Prostate gland (tissue), 2 donors: ENCODE data around the gene RCL1.

Experiments used
- POLR2A ChIP-seq: fragments of 450-650 bp; IDR thresholded peaks from one replicate; pipeline ENCODE4 v1.6.1; 2016; ENCODE audit warnings: antibody characterized with exemption, mild to moderate bottlenecking
- POLR2AphosphoS5 ChIP-seq: sonication (generic); formaldehyde crosslinking; IDR thresholded peaks from one replicate; pipeline ENCODE4 v1.6.1; 2017; ENCODE audit warnings: antibody characterized with exemption
- TF ChIP-seq, protein P1 (sequence below), 4 experiments: fragments of 200-600 bp in 2 of 4; fragments of 450-650 bp in 2 of 4; sonication (generic) in 2 of 4; IDR thresholded peaks; 1 replicate in 3 of 4; 2 replicates in 1 of 4; pipeline ENCODE4 v1.5.1; 2016 to 2019; ENCODE audit warnings: antibody characterized with exemption in 4 of 4, mild to moderate bottlenecking in 2 of 4, moderate library complexity in 2 of 4

DNA sequence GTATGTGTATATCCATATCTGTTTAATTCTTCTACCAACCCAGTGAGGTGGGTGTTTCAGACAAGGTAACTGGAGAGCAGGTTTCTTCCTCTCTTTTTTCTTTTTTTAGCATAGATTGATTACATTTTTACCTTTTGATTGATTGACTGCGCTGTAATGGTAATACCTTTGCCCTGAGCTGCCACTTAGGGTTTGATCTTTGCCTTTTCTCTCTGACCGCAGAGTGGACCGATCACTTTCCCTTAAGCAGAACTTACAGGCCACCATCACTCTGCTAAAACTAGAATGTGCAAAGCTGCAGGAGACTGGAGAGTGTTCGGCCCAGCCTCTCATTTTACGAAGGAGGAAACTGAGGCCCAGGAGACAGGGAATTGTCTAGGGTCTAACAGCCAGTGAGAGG is 38.0 kb downstream of the RCL1 start:
- TF ChIP-seq POLR2A (no peak), POLR2AphosphoS5 (no peak)
- TF ChIP-seq, protein P1, sequence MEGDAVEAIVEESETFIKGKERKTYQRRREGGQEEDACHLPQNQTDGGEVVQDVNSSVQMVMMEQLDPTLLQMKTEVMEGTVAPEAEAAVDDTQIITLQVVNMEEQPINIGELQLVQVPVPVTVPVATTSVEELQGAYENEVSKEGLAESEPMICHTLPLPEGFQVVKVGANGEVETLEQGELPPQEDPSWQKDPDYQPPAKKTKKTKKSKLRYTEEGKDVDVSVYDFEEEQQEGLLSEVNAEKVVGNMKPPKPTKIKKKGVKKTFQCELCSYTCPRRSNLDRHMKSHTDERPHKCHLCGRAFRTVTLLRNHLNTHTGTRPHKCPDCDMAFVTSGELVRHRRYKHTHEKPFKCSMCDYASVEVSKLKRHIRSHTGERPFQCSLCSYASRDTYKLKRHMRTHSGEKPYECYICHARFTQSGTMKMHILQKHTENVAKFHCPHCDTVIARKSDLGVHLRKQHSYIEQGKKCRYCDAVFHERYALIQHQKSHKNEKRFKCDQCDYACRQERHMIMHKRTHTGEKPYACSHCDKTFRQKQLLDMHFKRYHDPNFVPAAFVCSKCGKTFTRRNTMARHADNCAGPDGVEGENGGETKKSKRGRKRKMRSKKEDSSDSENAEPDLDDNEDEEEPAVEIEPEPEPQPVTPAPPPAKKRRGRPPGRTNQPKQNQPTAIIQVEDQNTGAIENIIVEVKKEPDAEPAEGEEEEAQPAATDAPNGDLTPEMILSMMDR (IDR thresholded peaks at IDR 0.05) = no peak
